Stimulated activated CD4-positive, alpha-beta T cell treated with anti-CD3 and anti-CD28 coated beads, TNF-alpha, amount 100 ng/mL, for 4 hours (primary cell): ENCODE results near the gene ISOC2.
"Not testable (repeated sequence)": the region's sequence is repeated elsewhere in the genome, so short reads cannot be mapped to it uniquely, and the experiment has no call there.

Experiments used
- DNase-seq, 3 experiments: peaks; one replicate each; pipeline ENCODE4 v3.0.0-alpha.2; 2020; ENCODE audit warnings: low read depth in 3 of 3

The ISOC2 gene

DNA sequence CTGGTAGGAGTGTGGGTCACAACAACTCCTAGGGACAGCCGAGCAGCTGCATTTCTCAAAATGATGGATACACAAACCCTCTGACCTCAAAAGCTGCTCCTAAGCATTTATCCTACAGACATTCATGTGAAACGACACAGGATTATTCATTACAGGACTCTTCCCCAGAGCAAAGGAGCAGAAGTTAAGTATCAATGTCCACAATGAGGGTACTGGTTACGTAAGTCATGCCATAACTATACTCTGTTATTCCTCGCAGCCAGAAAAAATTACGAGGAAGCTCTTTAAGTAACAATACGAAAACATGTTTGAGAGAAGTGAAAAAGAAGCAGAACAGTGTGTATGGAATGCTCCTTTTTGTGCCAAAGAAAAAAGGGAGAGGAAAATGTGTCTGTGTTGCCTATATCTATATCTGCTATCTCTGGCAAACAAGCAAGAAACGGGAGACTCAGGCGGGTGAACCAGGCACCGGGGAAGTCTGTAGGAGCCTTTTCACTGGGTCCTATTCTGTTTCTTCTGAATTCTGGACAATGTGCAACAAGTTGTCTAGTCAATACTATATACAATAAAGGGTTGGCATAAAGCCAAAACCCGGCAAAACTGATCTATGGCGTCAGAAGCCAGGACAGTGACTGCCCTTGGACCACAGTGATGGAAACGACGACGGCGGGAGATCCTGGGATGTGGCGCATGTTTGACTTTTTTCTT is 1.3 kb downstream of the ISOC2 start:
- DNase-seq = no peak

DNA sequence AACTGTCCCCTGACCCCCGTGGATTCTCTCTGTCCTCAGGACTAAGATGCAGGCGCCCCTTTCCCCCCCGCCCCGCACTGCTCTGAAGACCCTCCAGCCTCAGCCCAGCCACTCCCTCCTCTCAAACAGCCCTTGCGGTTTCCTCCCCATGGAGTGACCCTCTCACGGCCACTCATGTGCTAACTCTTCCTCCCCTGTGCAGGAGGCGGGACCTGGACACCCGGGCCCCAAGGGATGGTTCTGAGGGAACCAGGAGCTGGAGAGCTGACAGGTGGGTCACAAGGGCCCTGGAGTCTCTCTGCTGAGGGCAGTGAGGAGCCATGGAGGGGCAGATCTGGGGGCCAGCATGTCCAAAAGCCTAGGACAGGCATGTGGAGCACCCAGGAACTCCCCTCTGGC is 1.9 kb downstream of the ISOC2 start:
- DNase-seq = no peak

DNA sequence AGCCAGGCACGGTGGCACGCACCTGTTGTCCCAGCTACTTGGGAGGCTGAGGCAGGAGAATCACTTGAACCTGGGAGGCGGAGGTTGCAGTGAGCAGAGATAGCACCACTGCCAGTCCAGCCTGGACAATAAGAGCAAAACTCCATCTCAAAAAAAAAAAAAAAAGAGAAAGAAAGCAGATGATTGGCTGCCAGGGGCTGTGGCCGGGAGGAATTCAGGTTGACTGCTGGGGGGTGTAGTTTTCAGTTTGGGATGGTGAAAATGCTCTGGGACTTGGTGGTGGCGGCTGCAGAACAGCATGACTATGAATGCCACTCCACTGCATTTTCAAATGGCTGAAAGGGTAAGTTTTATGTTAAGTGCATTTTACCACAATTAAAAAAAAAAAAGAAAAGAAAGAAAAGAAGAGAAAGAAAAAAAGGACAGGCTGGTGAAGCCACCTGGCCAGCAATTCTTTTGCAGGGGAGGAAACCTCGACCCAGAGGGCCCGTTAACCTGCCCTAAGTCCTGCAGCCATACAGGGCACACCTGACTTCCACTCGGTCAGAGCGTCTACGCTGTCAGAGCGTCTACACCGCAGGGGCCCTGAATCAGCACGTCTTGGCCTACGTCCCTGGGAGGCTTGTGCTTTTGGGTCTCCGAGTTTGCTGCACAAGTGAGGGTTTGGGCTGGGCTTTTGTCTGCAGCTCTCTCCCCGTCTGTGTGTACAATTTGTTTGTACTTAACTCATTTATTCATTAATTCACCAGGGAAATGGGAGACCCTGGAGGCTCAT is 3.6 kb downstream of the ISOC2 start:
- no peak for DNase-seq

DNA sequence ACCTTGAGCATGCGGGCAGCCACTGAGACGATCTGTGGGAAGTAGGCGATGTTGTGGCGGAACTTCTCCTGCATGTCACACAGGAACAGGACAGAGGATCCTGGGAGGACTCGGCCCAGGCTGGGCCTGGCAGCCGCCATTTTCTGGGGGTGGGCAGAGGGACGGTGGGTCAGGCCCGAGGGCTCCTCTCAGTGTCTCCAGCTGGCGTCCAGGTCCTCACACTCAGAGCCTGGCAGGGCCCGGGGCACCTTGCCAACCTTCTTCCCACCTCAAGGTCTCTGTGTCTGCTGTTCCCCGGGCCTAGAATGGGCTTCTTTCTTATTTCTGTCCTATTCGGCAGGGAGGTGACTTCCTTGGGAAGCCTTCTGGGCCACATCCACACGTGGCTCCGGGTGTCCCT is 5.1 kb downstream of the ISOC2 start:
- no peak for DNase-seq

DNA sequence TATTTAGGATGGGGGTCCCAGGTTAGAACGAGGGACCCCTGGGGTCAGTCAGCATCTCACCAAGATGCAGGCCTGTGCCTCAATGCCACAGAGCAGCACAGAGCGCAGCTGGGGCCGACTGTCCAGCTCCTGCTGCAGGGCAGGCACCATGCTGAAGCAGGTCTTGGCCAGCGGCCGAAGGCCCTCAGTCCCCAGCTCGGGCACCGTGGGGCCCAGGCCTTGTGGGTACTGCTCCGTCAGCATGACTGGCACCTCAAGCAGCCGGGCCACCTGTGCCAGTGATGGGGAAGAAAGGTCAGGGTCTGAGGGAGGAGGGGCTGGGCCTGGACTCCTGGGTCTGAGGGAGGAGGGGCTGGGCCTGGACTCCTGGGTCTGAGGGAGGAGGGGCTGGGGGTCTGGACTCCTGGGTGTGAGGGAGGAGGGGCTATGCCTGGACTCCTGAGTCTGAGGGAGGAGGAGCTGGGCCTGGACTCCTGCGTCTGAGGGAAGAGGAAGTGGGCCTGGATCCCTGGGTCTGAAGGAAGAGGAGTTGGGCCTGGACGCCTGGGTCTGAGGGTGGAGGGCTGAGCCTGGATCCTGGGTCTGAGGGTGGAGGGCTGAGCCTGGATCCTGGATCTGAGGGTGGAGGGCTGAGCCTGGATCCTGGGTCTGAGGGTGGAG is 5.7 kb downstream of the ISOC2 start:
- DNase-seq = no peak

DNA sequence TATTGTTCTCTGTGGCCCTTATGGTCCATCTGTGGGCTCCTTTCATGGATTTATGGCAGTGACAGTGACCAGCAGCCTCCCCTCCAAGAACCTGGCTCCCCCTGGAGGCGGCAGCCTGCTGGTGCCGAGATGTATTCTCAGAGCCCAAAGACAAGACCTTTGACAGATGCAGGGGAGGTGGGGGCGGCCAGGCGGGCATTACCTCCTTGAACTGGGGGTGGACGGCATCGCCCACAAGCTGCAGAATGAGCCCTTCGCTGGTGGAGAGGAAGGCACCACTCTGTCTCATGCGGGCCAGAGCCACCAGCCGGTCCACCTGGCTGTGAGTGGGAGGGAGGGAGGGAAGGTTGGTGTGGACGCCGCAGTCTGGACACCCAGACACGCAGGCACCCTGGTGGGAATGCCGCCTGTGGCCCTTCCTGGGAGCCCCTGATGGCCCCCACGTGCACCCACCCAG is 6.6 kb downstream of the ISOC2 start:
- peak in 1 of 3 experiments; percentile 20 for DNase-seq

DNA sequence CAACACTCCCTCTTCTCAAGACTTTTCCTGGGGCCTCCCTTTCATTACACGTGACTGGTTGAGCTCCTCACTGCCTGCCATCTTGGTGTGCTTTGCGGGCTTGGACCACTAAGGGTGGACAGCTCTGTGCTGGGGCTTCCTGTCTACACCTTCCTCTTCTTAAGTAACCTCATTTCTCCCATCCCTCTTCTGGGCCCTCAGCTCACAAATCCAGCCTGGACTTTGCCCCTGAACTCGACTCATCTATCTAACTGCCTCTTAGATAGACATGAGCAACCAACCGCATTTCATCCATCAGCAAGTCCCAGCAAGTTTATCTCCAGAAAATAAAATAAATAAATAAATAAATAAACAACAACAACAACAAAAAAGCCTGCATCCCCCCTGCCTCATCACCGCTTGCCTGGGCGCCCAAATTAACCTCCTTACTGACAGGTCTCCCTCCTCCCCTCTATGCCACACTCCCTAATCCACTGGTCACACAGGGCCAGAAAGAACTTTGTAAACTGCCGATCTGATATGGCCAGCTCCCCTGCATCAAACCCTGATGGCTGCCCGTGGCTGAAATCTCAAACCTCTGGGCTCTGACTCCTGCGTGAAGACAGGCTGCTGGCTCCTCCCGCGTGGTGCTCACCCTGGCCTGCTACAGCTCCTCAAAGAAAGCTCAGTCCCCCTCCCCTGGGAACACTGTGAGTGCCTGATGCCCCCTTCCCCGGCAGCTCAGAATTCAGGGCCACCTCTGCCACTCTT is 7.8 kb downstream of the ISOC2 start:
- DNase-seq = no peak

DNA sequence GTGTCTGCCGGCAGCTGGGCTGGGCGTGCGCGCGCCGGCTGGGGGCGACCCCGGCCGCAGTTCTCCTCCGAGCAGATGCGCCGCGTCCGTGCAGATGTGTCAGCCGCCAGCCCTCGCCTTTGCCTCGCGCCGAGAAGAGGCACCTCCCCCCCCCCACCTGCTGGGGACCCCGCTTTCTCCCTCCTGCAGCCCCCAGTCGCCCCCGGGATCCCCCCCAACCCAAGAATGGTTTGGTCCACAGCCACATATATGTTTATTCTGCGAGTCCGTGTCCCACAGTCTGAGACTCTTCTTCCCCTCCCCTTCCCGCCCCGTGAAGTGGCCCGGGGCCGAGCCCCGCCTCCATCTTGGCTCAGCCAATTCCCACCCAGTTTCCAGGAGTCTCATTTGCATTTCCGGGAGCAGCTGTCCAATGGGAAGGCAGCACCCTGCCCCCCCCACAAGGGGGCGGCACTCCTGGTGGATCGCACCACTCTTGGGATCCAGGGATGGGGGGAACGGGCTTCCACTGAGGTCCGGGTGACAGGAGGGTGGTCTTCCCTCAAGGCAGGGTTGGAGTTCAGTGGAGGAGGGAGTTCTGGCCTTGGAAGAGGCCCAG is 8.6 kb downstream of the ISOC2 start:
- DNase-seq = no peak

DNA sequence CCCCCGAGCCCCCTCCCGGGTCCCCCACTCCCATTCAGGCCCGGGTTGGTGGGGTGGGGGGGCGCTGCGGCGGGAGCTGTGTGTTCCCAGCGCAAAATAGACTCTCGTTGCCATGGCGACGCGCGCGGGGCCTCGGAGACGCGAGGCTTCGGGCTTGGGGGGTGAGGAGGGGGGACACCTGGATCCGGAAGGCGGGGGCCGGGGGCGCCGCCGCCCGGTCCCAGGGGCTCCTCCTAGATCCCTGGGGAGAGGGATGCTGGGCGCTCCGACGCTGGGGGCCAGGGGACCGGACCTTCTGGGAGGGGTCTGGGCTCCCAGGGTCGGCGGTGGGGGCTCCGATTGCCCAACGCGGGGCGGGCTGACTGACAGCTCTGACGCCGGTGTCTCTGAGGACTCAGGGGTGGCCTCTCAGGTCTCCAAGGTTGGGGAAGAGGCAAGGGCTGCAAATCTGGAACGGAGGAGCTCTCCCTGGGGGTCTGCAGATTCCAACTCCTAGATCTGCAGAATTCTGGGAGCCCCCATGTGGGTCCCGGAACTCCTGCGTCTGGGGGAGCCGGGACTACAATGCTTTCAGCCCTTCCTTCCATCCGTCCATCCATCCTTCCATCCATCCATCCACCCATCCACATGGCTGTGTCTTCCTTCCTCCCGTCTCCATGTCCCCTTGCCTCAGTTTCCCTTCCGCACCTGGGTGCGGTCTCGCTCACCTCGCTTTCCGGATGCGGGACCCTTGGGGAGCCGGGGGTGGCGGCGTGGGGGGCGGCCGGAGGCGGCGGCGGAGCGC is 9.3 kb downstream of the ISOC2 start:
- no peak for DNase-seq

DNA sequence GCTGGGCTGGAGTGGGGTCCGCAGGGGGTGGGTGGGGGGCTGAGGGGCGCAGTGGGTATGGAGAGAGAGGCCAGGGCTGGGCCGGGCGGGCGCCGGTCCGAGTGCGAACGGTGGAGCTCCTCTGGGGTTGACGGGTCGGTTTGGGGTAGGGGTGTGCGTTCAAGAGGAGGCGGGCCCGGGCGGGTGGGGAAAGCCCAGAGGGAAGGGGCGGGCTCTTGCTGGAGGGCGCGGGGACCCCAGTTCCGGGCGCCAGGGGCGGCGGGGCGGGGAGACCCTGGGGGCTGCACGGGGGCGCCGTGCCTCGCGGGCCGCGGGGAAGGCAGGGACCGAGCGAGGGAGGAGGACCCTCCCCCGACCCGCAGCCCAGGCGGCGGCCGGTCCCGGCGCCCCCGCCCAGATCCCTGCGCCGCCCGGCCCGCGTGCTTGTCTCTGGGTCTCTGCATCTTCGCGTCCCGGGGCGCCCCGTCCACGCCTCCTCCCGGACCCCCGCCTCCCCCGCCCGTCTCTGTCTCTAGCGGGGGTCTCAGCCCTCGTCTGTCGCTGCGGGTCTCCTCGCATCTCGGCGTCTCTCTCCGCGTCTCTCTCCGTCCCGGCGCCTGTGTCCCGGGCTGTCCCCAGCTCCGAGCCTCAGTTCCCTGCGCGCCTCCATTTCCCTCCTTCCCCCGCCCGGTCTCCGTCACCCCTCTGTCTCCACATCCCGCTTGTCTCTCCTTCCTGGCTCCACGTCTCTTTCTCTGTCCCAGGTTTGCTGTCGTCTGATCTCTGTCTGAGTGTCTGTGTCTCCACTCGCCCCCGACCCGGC is 10.1 kb downstream of the ISOC2 start:
- no peak for DNase-seq

DNA sequence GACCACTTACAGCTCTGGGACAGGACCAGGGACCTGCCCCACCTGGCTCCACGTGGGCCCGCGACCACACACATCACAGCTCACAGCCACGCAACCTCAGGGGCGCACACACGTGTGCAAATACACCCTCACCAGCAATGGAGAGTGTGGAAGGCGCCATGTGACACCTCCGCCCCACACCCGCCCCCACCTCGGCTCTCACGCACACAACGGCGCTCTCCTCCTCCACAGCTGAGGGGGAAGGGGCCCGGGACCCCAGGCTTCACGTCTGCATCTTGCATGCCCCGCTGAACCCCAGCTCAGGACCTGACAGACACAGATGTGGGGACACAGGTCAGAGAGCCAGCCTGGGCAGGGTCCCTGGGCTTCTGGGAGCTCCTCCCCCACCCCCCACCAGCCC is 12.0 kb downstream of the ISOC2 start:
- no peak for DNase-seq

DNA sequence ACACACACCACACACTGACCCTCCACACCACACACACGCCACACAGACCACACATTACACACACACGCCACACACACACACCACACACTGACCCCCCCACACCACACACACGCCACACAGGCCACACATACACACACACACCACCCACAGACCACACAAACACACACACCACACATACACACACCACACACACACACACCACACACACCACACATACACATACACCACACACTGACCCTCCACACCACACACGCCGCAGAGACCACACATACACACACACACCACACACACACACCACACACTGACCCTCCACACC is 13.3 kb downstream of the ISOC2 start:
- DNase-seq = not testable (repeated sequence)

DNA sequence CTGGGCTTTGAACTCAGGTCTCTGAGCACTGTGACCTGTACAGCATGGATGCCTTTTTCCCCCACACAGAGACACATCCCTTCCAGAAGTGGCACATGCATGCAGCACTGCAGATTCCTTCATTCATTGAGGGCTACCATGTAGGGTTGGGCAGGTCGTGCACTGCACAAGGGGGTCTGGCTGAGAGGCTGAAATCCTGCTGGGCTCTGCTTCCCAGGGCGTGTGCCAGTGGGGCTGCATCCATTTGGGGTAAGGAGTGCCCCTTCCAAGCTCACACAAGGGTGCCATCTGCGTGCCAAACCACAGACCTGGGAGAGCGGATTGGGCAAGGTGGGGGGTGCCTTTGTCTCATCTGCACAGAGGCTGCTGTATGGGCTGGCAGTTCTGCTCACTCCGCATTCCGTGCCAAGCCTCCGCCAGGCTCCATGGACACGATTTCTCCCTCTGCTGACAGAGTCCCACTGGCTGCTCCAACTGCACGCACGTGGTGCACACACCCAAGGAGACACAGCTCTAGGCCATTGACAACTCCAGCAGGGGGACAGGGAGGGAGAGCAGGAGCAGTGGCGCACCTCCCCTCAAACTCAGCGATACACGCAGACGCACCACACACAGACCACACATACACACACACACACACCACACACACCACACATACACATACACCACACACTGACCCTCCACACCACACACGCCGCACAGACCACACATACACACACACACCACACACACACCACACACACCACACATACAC is 13.8 kb downstream of the ISOC2 start:
- no peak for DNase-seq

DNA sequence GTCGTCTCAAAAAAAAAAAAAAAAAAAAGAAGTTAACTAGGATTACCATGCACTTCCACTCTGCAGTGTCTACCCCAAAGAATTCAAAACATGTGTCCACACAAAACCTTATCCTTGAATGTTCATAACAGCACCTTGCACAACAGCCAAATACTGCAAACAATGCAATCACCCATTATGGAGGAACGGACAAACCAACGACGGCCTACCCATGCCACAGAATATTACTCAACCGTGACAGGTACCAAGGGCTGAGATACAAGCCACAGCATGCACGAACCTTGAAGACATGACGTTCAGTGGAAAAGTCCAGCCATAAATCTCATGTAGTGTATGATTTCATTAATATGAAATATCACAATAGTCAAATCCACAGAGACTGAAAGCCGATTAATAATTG is 15.4 kb downstream of the ISOC2 start:
- DNase-seq = no peak

DNA sequence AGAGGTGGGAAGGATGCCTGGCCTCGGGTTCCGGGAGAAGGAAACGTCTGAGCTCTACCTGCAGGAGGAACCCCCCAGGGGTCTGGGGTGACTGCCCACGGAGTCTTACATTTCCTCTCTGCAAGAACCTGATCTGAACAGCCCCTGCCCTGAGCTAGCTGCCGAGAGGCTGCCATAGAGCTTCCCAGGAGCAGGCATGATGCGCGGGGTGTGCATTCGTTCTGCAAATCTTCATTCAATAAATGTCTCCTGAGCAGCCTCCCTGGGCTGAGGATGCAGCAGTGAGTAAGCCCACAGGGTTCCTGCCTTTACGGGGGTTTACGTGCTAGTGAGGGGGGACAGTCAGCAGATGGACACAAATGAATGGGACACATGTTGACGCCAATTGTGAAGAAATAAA is 16.8 kb downstream of the ISOC2 start:
- no peak for DNase-seq

DNA sequence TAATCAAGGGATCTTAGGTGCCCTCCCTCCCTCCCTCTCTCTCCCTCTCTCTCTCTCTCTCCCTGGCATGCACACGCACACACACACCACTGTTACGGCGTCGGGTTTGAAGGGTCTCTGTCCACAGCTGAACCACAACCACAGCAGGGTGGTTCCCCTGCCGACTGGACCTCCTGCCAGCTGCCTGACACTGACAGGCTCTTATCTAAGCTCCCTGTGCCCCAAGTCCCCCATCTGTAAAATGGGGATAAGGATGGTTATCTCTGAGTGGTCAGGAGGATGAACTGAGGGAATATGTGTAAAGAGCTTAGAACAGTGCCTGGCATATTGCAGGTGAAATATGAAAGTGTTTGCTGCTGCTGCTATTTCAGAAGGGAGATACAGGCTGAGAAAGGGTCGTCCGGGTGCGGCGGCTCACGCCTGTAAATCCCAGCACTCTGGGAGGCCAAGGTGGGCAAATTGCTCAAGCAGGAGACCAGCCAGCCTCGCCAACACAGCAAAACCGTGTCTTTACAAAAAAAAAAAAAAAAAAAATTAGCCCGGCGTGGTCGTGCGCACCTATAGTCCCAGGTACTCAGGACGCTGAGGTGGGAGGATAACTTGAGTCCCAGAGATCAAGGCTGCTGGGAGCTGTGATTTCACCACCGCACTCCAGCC is 17.5 kb downstream of the ISOC2 start:
- DNase-seq = no peak

DNA sequence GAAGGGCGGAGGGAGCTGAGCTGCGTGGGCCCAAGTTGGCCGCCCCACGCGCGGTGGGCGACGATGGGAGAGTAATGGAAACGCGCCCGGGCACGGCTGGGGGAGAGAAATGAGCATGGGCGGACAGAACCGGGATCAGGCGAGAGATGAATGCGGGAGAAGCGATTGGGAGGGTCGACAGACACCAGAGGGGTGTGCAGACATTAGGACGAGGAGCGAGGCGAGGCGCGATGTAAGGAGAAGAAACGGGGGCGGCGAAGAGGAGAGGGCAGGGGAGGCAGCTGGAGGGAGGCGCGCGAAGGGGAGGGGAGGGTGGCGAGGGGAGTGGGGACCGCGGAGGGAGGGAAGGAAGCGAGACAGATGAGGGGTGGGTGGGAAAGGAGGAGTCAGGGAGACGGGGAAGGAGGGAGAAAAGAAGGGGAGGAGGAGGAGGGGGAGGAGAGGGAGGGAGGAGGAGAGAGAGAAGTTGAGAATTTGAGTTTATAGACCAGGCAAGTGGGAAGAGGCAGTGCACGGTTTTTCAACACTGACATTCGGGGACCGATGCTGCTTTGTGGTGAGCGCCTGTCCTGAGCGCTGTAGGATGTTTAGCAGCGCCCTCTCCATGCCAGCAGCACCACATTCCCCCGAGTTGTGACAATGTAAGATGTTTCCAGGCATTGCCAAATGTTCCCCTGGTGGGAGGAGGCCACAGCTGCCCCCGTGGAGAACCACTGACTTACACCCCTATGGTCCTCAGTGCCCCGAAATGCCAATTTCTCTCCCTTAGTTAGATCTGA is 18.2 kb downstream of the ISOC2 start, which contains the start of gene SHISA7:
SHISA7 (minus strand) TSS at position 256 of the 779 bp plus-strand sequence. CDS start 437 bp downstream, outside the sequence.
- no peak for DNase-seq

DNA sequence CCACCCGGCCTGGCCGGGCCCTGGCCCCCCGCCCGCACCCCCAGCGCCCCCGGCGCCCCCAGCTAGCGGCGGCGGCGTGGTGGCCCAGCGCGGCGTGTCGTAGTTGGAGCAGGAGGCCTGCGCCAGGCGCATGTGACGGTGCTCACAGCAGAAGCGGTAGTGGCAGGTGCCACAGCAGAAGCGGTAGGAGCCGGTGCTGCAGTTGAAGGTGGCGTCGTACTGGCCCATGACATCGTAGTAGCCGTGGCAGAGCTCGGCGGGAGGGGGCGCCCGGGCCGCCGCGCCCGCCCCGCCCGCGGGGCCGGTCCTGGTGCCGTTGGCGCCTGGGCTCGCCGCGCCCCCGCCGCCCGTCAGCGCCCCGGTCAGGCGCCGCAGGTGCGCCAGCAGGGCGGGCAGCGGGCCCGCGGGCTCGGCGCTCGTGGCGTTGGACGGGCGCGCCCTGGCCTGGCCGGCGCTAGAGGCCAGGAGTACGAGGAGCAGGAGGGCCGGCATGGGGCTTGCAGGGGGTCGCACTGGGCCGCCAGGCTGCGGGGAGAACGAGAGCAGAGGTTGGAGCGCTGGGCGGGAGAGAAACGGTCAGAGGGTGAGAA is 19.0 kb downstream of the ISOC2 start:
- DNase-seq = no peak
